ENCODE data around the gene EGFL6. TPM values are rescaled to one million over a fixed set of nuclear protein-coding genes. Genes with fewer than 3 reads are reported as not detected.

EGFL6 gene
- polyA plus RNA-seq, 2 of the 4 experiments (the other 2 are of a cell fraction): not detected

- ChIA-PET CTCF (interaction anchor here (1.8 kb wide), 1 partner anchor 143 kb away, joined by 8 read pairs; no protein-coding TSS in a partner anchor), POLR2A (no interaction called here)
- H3K4me1 ChIP-seq: peaks cover 16% of the 10 kb centered on the region
- FAIRE-seq (peak; percentile 74), ATAC-seq (no peak), DNase-seq (ENCODE audit: low read depth in 1 of 2, low spot score in 1 of 2) (no peak)
- no peak overlapping the region for H3K27ac ChIP-seq
- no peak overlapping the region for H3K4me3 ChIP-seq
- 75% methylated on average over 5 of the region's 5 CpGs for WGBS (ENCODE audit: missing lambda C conversion rate)
- TF ChIP-seq HOXB13 (CRISPR knock-in tag; IDR thresholded peaks at IDR 0.05; ENCODE audit: low read depth) (no peak), JUN (IDR thresholded peaks at IDR 0.05) (no peak), PBX3 (IDR thresholded peaks at IDR 0.05) (no peak), RAD21 (conservative IDR thresholded peaks at IDR 0.05 in 1 of 2, IDR thresholded peaks at IDR 0.05 in 1 of 2) (no peak), REST (IDR thresholded peaks at IDR 0.05) (no peak), USF2 (IDR thresholded peaks at IDR 0.05) (no peak), NPAS2 (CRISPR knock-in tag; IDR thresholded peaks at IDR 0.05; ENCODE audit: borderline replicate concordance) (no peak), SREBF2 (IDR thresholded peaks at IDR 0.05) (no peak), HES2 (IDR thresholded peaks at IDR 0.05) (no peak), KDM1A (IDR thresholded peaks at IDR 0.05; ENCODE audit: low read depth) (no peak), EHF (CRISPR knock-in tag; IDR thresholded peaks at IDR 0.05) (no peak), CBX8 (IDR thresholded peaks at IDR 0.05) (no peak), FOXS1 (CRISPR knock-in tag; IDR thresholded peaks at IDR 0.05) (no peak), KDM5A (IDR thresholded peaks at IDR 0.05) (no peak), MAFK (IDR thresholded peaks at IDR 0.05; ENCODE audit: partially characterized antibody) (no peak), ZSCAN20 (CRISPR knock-in tag; IDR thresholded peaks at IDR 0.05) (no peak), POLR2A (IDR thresholded peaks at IDR 0.05; ENCODE audit: low read length) (no peak)
- TF ChIP-seq, protein P1, sequence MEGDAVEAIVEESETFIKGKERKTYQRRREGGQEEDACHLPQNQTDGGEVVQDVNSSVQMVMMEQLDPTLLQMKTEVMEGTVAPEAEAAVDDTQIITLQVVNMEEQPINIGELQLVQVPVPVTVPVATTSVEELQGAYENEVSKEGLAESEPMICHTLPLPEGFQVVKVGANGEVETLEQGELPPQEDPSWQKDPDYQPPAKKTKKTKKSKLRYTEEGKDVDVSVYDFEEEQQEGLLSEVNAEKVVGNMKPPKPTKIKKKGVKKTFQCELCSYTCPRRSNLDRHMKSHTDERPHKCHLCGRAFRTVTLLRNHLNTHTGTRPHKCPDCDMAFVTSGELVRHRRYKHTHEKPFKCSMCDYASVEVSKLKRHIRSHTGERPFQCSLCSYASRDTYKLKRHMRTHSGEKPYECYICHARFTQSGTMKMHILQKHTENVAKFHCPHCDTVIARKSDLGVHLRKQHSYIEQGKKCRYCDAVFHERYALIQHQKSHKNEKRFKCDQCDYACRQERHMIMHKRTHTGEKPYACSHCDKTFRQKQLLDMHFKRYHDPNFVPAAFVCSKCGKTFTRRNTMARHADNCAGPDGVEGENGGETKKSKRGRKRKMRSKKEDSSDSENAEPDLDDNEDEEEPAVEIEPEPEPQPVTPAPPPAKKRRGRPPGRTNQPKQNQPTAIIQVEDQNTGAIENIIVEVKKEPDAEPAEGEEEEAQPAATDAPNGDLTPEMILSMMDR (IDR thresholded peaks at IDR 0.05): no peak
- H3K4me2 ChIP-seq: no peak overlapping the region
- H3K9me3 ChIP-seq: no peaks in the 10 kb centered on the region
Measured at GRCh38 chrX:13649838-13650237, 80.4 kb downstream of the EGFL6 start.

DNA sequence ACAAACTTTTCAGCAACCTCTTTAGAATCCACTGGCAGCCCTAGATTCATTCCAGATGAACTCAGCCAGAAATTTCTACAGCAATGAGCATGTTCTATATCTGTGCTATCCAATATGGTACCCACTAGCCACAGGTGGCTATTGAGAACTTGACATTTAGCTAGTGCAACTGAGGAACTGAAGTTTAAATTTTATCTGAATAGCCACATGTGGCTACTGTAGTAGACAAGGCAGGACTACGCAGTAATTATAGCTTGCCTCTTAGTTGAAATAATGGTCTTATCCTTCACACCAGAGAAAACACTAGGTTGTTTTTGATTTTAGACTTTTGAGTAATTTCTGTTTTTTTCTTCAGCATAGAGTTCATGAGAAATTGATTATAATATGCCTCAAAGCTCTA, 80.9 kb downstream of the EGFL6 start:
- Histone ChIP-seq H3K4me3 (no peak overlapping the region), H3K4me2 (no peak overlapping the region), H3K4me1 (peaks cover 16% of the 10 kb centered on the region), H3K27ac (no peak overlapping the region), H3K9me3 (no peaks in the 10 kb centered on the region)
- no peak for ATAC-seq
- DNase-seq (ENCODE audit: low read depth in 1 of 2, low spot score in 1 of 2): no peak
- no peak for FAIRE-seq
- CTCF ChIA-PET: interaction anchor here (1.0 to 1.8 kb wide), 3 partner anchors 19 to 143 kb away, joined by 3 to 8 read pairs (median 4); no protein-coding TSS in a partner anchor
- POLR2A ChIA-PET: no interaction called here
- WGBS (ENCODE audit: missing lambda C conversion rate): 92% methylated on average over 1 of the region's 1 CpG
- TF ChIP-seq POLR2AphosphoS2 (conservative IDR thresholded peaks at IDR 0.05; ENCODE audit: low read length) (no peak), MAZ (IDR thresholded peaks at IDR 0.05; ENCODE audit: borderline replicate concordance, low read depth, low read length) (no peak), NFE2L2 (conservative IDR thresholded peaks at IDR 0.05; ENCODE audit: low read length) (no peak), ZNF302 (CRISPR knock-in tag; IDR thresholded peaks at IDR 0.05) (no peak), ZSCAN20 (CRISPR knock-in tag; IDR thresholded peaks at IDR 0.05) (no peak), HEYL (CRISPR knock-in tag; IDR thresholded peaks at IDR 0.05) (no peak), CEBPB (IDR thresholded peaks at IDR 0.05) (no peak), NPAS2 (CRISPR knock-in tag; IDR thresholded peaks at IDR 0.05; ENCODE audit: borderline replicate concordance) (no peak), REST (IDR thresholded peaks at IDR 0.05) (no peak), EP300 (IDR thresholded peaks at IDR 0.05) (no peak), TP53 (CRISPR knock-in tag; IDR thresholded peaks at IDR 0.05) (no peak), MYC (IDR thresholded peaks at IDR 0.05; ENCODE audit: borderline replicate concordance, low read length) (no peak), MAFK (IDR thresholded peaks at IDR 0.05; ENCODE audit: partially characterized antibody) (no peak)
- TF ChIP-seq, protein P2, sequence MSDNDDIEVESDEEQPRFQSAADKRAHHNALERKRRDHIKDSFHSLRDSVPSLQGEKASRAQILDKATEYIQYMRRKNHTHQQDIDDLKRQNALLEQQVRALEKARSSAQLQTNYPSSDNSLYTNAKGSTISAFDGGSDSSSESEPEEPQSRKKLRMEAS (IDR thresholded peaks at IDR 0.05): no peak
